Left ventricle myocardium superior (tissue), 1 donor: ENCODE data around the gene C17orf75. TPM values are rescaled to one million over a fixed set of nuclear protein-coding genes. Genes with fewer than 3 reads are reported as not detected.
A peak's percentile ranks its signal among the peaks of the same experiment; 100 is the strongest.
"Not testable (repeated sequence)": the region's sequence is repeated elsewhere in the genome, so short reads cannot be mapped to it uniquely, and the experiment has no call there.

ENCODE experiments used
- ATAC-seq: fragments of 200-7000 bp; cut with Tn5 transposase; one replicate; pipeline ENCODE4 v1.9.1; 2020; ENCODE audit warnings: mild to moderate bottlenecking, moderate library complexity
- DNase-seq: peaks from one replicate; pipeline ENCODE4 v3.0.0-alpha.2; 2020
- intact Hi-C: fragments of 100-400 bp; cut with micrococcal nuclease; formaldehyde crosslinking; loops from one replicate; pipeline ENCODE4 v1.11.0; 2022
- long read RNA-seq: library from polyadenylated mRNA; unstranded; transcript quantifications from one replicate; pipeline ENCODE4 v2.0.0, GENCODE V29; 2021
- total RNA-seq: library from RNA; stranded (reverse); fragmentation: NEBNext Ultra II Directional; extraction: Animal tissue kit (Norgen Biotek cat#: 25700); gene quantifications from one replicate; pipeline ENCODE4 v1.2.1, GENCODE V29; 2021
- donor health status: DM: no; HTN: yes; CAD: no; lungs with severe emphysema.

The C17orf75 gene, protein sequence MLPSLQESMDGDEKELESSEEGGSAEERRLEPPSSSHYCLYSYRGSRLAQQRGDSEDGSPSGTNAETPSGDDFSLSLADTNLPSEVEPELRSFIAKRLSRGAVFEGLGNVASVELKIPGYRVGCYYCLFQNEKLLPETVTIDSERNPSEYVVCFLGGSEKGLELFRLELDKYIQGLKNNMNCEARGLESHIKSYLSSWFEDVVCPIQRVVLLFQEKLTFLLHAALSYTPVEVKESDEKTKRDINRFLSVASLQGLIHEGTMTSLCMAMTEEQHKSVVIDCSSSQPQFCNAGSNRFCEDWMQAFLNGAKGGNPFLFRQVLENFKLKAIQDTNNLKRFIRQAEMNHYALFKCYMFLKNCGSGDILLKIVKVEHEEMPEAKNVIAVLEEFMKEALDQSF
- total RNA-seq, result 18.5 TPM
- long read RNA-seq, transcript C17orf75-202 (10 exons, 1,642 nt), result major isoform, 23 of 33 reads
- long read RNA-seq, partial matches to known transcripts, result 1 of 33 reads
- long read RNA-seq, other reads (novel, unspliced or antisense), result 9 of 33 reads

DNA sequence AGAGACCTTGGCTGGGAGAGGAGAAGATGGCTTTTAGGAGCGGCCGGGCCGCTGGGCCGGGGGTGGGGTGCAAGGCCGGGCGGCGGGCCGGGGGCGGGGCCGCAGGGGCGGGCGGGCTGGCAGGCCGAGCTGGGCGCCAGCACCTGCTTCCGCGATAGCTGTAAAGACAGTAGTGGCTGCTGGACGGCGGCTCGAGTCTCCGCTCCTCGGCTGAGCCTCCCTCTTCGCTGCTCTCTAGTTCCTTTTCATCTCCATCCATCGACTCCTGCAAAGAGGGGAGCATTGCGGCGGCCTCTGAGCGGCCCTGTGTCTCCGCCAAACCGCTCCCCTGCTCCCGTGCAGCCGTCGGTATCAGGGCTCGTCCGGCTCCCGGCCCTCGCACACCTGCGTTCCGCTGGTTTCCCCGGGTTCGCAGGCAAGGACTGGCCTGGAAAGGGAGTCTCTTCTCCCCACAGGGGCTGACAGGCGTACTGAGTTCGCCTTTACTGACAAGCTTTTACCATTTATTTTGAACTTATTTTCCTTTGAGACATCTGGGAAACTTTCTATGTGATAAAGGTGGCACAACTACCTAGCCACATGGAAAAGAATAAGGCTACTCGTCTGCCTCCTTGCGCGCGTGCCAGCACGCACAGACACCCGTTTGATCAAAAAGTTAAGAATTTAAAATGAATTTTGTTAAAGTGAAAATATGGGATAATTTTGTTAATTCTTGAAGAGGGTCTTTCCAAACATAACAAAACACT is at the start of gene C17orf75:
C17orf75 (minus strand) TSS at position 317 of the 746 bp plus-strand sequence; CDS start at position 283, 34 bp downstream.
- ATAC-seq, result peak; percentile 94
- intact Hi-C loops, result no loop called here
- peak; percentile 87 for DNase-seq

DNA sequence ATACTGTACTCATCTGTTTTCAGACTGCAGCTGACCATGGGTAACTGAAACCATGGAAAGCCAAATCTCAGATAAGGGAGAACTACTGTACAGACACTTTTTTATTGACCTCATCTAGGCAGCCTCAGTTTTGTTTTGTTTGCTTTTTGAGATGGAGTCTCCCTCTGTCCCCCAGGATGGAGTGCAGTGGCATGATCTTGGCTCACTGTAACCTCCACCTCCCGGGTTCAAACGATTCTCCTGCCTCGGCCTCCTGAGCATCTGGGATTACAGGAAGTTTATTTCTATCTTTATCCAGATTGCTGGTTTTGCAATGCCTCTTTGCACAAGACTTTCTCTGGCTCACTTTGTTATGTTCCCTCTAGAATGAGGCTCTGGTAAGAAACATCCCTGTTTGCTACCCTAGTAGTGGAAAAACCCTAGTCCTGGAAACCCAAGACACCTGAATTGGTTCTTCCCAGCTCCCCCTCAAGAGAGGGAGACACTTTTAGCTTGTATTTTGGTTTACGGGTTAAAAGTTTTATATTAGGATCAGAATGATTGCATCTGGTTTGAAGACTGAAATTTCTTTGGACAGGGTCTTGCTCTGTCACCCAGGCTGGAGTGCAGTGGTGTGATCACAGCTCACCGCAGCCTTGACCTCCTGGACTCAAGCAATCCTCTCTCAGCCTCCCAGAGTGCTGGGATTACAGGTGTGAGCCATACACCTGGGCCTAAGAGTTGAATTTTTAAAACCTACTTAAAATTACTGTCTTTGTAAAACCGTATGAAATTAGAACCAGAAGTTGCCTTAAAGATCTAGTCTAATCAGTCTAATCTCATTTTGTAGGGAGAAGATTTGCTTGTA is 46.9 kb upstream of the C17orf75 start:
- intact Hi-C loops, result no loop called here
- ATAC-seq, result no peak
- no peak for DNase-seq

DNA sequence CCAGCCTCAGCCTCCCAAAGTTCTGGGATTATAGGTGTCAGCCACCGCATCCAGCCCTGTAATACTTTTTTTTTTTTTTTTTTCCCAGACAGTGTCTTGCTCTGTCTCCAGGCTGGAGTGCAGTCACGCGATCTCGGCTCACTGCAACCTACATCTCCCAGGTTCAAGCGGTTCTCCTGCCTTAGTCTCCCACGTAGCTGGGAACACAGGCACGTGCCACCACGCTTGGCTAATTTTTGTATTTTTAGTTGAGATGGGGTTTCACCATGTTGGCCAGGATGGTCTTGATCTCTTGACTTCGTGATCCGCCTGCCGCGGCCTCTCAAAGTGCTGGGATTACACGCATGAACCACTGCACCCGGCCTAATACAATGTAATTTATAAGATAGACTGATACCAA is 46.2 kb upstream of the C17orf75 start:
- ATAC-seq, intact Hi-C loops, DNase-seq: not testable (repeated sequence)

DNA sequence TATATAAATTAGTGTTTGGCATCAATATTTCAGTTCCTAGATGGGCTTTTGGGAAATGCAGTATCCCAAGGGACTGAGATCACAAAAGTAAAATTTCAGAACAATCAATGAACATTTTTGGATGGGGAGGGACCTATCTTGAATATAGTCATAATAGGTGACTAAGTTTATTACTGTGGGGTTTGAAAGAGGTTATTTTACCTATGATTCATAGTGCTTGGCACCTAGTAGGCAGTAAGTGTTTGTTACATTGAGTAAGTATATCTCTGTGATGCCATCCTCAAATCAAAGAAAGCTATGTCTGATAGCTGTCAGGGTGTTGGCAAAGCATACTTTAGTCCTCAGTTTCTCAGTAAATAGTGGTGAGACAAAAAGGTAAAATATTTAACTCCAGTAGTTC is 44.9 kb upstream of the C17orf75 start:
- no peak for ATAC-seq
- DNase-seq, result no peak

DNA sequence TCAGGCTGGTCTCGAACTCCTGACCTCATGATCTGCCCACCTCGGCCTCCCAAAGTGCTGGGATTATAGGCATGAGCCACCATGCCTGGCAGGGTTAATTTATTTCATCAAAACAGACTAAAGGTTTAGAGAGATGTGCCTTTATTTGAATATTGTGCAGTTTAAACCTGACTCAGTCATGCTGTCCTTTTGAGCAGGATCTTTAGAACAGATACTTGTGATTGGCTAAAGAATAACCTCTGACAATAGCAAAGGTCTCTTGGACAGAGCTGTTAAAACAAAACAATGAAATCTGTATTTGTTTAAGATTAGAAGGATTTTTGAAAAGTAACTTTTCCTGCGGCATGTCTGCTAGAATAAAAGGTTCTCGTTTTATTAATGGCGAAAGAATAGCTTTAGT is 44.0 kb upstream of the C17orf75 start:
- no peak for DNase-seq
- ATAC-seq, result no peak
- intact Hi-C loops, result no loop called here

More for the DNA sequence above, 44.9 kb upstream of the C17orf75 start:
- intact Hi-C loops, result no loop called here

DNA sequence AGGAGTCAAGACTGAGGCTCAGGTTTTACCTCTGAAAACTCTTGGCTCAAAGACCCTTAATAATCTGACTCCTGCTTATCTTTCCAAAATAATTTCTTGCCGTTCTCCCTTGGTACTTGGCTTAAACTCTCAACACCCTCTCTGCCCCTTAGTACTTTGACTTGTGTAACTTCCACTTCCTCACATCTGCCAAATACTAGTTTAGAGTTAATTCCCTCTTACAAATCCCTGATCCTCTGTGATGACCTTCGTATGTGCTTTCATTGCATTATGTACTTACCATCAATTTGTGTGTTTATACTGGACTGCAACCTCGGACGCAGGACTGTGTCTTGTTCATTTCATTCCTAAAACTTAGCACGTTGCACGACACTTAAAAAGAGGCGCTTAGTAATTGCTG is 43.1 kb upstream of the C17orf75 start:
- intact Hi-C loops, result no loop called here
- DNase-seq (no peak), ATAC-seq (no peak)

DNA sequence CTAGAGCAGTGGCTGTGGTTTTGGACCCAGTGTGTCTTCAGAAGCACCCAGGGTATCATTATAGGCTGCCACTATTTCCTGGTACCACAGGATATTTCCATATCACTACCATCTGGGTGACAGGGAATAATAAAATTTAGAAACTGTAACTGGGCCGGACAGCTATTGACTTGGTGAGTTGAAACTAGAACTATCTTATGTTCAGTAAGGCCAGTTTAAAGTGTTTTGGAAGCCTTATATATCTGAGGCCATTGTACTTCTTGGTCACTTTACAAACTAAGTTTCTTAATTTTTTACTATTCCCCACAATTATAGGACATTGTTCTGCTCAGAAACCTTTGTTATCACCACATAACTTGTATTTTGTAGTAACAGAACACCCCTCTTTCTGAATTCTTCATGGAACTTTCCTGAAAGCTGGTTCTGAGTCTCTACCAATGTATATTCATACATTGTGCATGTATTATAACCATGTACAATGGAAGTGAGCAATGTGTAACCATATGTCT is 42.0 kb upstream of the C17orf75 start:
- intact Hi-C loops, result no loop called here
- DNase-seq (no peak), ATAC-seq (no peak)

DNA sequence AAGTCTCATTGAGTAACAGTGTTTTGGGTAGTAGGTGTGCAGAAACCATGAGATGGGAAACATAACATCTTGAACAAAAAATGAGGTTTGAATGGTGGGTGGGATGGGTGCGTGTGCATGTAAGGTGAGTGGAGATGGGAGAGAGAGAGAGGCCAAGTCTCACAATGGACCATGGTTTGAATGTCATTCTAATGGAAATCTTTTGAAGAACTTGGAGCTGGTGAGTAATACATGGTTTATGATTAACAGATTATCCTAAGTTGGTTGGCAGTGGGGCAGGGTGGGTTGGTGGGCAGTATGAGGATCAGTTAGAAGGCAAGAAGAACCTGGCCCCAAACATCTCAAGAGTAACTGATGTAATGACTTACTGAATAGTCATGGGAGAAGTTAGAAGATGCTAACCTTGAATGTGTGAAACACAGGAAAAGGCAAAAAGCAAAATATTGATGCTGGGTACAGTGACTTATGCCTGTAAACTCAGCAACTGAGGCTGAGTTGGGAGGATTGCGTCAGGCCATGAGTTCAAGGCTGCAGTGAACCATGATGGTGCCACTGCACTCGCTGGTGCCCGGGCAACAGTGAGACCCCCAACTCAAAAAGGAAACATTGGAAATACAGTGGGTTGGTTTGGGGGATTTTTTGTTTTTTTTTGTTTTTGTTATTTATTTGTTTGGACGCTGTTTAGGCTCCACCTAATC is 40.7 kb upstream of the C17orf75 start:
- intact Hi-C loops, result no loop called here
- ATAC-seq (no peak), DNase-seq (no peak)

DNA sequence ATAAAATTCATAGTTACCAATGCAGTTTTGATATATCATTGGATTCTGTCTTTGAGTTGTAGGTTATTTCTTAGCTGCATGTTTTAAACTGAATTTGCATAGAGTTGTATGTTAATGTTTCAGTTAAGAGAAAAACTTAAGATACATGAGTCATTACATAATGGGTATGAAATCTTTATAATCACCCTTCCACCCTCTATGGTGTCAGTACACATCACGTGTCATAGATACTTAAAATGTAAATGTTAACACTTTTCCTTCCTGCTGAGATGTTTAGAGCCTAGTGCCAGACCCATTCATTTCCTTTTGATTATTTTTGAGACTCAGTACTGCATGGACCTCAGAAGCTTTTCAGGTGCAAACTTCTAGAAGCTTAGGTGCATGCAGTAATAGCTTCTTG is 28.5 kb upstream of the C17orf75 start:
- ATAC-seq (no peak), DNase-seq (no peak)
- intact Hi-C loops, result no loop called here

DNA sequence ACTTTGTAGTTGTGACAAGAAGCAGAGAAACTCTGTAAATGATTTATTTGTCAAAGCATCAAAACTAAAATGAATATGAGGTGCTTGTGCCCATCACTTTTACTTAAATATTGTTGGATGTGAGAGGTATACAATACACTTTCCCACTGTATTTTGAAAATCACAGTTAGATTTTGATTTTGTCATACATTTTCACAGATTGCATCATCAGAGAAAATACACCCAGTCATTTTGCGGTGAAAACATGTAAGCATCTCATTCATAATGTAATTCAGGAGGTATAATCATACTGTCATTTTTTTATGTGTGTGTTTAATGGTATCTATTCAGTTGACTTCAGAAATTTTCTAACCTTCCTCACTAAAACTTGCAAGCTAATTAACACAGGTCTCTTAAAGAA is 19.3 kb upstream of the C17orf75 start:
- ATAC-seq (no peak), DNase-seq (no peak)
- intact Hi-C loops, result no loop called here

DNA sequence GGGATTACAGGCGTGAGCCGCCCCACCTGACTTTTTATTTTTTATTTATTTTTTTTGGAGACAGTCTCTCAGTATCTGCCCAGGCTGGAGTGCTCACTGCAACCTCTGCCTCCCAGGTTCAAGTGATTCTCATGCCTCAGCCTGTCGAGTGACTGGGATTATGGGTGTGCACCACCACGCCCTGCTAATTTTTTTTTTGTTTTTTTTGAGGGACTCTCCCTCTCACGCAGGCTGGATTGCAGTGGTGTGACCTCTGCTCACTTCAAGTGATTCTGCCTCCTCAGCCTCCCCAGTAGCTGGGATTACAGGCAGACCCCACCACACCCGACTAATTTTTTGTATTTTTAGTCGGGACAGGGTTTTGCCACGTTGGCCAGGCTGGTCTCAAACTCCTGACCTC is 15.6 kb upstream of the C17orf75 start:
- ATAC-seq, result no peak
- no peak for DNase-seq
- intact Hi-C loops, result no loop called here

DNA sequence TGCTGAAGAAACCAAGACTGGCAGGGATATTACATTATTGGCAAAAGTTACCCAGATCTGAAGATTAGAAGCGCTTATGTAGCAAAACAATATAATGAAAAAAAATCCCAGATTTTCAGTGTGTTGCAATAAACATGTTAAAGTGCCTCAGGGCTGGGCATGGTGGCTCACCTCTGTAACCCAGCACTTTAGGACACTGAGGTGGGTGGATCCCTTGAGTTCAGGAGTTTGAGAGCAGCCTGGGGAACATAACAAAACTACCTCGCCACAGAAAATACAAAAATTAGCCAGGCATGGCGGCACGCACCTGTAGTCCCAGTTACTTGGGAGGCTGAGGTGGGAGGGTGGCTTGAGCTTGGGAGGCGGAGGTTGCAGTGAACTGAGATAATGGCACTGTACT is 14.8 kb upstream of the C17orf75 start:
- intact Hi-C loops, result no loop called here
- ATAC-seq (no peak), DNase-seq (no peak)

DNA sequence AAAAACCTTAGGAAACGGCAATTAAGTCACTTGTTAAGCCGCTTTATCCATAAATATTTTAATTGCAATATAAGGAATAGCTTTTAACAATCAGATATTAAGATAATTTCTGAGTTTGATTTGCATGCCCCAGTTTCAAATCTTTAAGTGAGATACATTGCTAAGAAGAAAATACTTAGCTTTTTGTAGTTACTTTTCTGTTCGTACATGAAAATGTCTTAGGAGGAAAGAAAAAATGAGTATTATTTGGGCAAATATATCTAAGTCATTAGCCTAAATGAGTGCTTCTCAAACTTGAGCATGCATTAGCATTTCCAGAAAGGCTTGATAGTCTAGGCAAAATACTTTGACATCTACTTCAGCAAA is 14.4 kb upstream of the C17orf75 start:
- ATAC-seq (no peak), DNase-seq (no peak)
- intact Hi-C loops, result no loop called here

DNA sequence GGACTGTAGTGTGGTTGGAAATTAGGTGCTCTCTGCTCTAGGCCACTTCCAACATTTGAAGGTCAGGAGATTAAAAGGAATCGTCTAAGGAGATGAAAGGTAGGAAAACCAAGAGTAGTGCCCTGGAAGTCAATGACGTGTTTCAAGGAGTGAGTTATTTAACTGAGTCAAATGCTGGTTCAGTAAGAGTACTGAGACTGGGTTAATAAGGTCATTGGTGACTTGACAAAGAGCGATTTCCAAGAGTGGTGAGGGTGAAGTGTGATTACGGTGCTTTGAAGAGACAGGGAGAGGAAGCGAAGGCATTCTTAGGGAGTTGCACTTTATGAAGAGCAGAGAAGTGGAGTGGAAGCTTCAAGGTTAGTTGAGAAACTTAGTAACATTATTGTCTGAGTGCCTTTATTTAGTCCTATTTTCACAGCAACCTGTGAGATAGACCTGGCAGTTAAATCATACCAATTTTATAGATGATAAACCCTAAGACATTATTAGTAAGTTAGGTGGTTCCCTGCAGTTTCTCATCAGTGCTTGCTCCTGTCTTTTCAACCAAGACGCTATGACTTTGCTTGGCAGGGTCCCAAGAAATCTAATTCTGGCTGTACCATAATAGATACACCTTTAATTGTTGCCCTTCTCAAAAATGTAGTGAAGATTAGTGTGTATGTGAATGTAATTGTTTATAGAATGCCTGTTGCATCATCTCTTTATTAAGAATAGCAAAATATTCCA is 13.8 kb upstream of the C17orf75 start:
- intact Hi-C loops, result no loop called here
- peak; percentile 54 for ATAC-seq
- no peak for DNase-seq

DNA sequence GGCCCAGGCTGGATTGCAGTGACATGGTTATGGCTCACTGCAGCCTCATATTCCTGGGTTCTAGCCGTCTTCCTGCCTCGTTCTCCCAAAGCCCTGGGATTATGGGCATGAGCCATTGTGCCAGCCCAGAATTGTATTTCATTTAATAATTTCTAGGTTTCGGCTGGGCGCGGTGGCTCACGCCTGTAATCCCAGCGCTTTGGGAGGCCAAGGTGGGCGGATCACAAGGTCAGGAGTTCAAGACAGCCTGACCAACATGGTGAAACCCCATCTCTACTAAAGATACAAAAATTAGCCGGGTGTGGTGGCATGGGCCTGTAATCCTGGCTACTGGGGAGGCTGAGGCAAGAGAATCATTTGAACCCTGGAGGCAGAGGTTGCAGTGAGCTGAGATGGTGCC is 10.8 kb upstream of the C17orf75 start:
- ATAC-seq, DNase-seq, intact Hi-C loops: not testable (repeated sequence)

DNA sequence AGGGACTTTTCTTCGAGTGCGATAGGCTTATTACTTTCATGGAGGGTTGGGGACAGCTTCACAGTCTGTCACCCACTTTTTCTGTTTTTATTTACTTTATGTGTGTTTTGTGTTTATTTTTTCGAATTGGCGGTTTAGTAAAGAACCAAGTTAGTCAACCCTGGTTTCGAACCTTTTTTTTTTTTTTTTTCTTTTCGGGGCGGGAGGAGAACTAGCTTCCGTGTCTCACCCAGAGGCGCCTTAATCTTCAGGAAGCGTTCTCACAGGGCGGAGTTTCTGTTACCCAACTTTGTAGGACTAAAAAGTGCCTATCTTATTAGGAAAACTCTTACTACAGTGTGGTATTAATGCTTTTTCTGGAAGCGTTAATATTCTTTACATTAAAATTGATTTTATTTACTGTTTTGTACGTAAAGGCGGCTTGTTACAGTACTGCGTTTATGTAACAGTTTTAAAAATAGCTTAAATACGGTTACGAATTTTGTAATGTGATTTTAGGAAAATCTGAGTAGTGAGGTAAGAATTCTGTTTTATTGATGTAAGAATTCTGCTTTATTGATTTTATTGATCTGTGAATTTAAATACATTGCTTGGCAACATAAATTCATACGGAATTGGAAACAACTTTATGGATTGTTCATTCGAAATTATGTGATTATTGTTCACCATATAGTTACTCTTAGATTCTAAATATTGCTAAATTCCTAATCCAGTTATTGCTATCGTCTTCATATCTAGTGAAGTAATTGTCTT is 8.9 kb upstream of the C17orf75 start:
- no peak for DNase-seq
- intact Hi-C loops, result no loop called here

DNA sequence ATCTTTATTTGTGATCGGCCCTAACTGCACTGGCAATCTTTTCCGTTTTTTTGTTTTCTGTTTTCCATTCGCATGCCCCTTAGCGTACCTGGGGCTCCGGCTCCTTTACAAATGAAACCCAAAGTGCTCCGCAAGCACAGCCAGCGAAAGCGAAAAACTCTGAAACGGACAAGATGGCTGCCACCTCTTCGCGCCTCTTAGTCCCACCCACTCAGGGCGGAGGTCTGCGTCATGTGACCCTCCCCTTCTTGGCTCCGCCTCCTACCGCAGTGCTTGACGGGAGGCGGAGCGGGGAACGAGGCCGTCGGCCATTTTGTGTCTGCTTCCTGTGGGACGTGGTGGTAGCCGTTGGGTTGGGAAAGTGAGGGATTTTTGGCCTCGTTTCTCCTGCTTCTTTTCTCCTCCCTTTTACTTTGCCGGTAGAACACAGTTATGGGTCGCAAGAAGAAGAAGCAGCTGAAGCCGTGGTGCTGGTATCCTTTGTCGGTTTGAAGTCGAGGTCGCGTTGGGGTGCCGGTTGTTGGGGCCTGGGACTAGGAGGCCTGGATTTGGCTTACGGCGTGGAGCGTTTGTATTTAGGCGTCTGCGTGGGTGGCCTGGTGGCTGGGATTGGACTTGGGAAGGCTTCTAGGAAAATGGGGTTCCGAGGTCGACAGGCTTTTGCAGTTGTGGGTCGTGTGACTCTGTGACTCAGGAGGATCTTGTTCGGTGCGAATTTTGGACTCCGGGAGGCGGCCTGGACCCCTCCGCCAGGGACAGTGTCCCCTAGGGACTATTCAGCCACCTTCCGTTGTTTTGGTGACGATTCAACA is 8.1 kb upstream of the C17orf75 start, which contains the start of gene ZNF207:
ZNF207 (plus strand) TSS at position 304 of the 812 bp plus-strand sequence; CDS start at position 433, 129 bp downstream.
- intact Hi-C loops, result no loop called here
- ATAC-seq (peak; percentile 99), DNase-seq (peak; percentile 95)

More for the DNA sequence above, 8.9 kb upstream of the C17orf75 start:
- ATAC-seq, result peak; percentile 57
